ENCODE data around the gene PLVAP. TPM values are rescaled to one million over a fixed set of nuclear protein-coding genes. Genes with fewer than 3 reads are reported as not detected.
A peak's percentile ranks its signal among the peaks of the same experiment; 100 is the strongest.

The PLVAP gene
- total and polyA plus RNA-seq, 7 donors: 6.5 to 46.0 (median 16.2) TPM

DNA sequence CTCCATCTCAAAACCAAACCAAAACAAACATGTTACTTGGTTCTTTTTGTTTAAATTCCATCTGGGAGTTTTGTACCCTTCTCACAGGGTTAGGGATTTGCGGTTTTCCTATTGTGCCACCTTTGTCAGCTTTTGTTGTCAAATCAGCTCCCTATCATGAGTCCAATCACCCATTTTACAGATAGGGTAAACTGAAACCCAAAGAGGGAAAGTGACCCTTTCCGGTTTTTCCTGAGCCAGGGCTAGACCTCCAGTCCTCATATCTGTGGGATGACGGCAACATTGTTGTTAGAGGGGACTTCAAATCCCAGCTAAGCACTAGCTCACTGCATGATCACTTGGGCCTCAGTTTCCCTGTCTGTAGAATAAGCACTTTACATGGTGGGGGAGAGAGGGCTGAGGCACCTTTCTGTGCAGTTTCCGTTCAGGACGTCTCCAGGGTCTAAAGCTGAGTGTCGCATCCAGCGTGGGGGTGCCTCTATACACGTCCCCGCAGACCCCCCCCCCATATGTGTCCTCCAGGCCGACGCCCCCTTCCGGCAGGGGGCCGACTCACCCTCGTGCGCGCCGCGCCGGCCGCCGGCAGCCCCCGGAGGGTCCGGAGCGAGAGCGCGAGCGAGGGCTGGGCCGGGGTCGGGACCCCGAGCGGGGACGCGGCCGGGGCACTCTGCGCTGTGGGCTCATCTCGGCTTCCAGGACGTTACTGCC, 13.0 kb upstream of the PLVAP start:
- WGBS, 3 donors: 7 to 23% (median 15%) methylated on average over 10 to 37 of the region's 37 CpGs
- Histone ChIP-seq H3K4me1 (peaks cover 5% of the 10 kb centered on the region), H3K36me3 (ENCODE audit: insufficient read depth in 1 of 2, low read depth in 1 of 2) (no peaks in the 10 kb centered on the region)

DNA sequence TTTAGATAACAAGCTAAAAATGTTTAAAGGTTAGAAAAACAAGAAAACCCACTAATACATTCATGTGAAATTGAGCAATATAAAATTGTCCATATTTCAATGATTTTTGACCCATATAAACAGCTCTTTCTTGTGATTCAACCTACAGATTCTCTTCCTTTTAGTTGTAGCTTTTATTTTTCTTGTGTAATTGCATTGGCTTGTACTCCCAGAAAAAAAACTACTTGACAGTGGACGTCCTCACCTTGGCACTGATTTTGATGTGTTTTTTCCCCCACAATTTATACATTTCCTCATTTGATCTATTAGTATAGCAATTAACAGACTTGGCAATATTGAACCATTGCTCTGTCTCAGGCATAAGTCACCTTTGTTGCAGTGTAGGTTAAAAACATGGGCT, 12.1 kb upstream of the PLVAP start:
- no peak for DNase-seq
- Histone ChIP-seq H3K27me3 (ENCODE audit: insufficient read depth in 3 of 3, low read length in 2 of 3) (peaks cover 0 to 33% (median 10%) of the 10 kb centered on the region in 3 donors), H3K36me3 (ENCODE audit: insufficient read depth in 1 of 2, low read depth in 1 of 2) (no peaks in the 10 kb centered on the region), H3K9me3 (peaks cover 11% of the 10 kb centered on the region), H3K27ac (no peak overlapping the region), H3K4me3 (no peak overlapping the region), H3K4me1 (peaks cover 5% of the 10 kb centered on the region)
- TF ChIP-seq, protein P1, sequence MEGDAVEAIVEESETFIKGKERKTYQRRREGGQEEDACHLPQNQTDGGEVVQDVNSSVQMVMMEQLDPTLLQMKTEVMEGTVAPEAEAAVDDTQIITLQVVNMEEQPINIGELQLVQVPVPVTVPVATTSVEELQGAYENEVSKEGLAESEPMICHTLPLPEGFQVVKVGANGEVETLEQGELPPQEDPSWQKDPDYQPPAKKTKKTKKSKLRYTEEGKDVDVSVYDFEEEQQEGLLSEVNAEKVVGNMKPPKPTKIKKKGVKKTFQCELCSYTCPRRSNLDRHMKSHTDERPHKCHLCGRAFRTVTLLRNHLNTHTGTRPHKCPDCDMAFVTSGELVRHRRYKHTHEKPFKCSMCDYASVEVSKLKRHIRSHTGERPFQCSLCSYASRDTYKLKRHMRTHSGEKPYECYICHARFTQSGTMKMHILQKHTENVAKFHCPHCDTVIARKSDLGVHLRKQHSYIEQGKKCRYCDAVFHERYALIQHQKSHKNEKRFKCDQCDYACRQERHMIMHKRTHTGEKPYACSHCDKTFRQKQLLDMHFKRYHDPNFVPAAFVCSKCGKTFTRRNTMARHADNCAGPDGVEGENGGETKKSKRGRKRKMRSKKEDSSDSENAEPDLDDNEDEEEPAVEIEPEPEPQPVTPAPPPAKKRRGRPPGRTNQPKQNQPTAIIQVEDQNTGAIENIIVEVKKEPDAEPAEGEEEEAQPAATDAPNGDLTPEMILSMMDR (IDR thresholded peaks at IDR 0.05): no peak
- WGBS, 3 donors: 22 to 33% (median 24%) methylated on average over 1 of the region's 1 CpG
- ATAC-seq: no peak
- intact Hi-C loops (cut with DNase I): no loop called here

More for the DNA sequence above, 13.0 kb upstream of the PLVAP start:
- Histone ChIP-seq H3K9me3 (peaks cover 11% of the 10 kb centered on the region), H3K27ac (no peak overlapping the region), H3K27me3 (ENCODE audit: insufficient read depth in 3 of 3, low read length in 2 of 3) (peaks cover 0 to 36% (median 10%) of the 10 kb centered on the region in 3 donors), H3K4me3 (peak overlapping the region; percentile 52)
- DNase-seq (no peak), ATAC-seq (peak in 1 of 4 donors; percentile 7)
- intact Hi-C loops (cut with DNase I): no loop called here
- TF ChIP-seq, protein P1 (IDR thresholded peaks at IDR 0.05): no peak

DNA sequence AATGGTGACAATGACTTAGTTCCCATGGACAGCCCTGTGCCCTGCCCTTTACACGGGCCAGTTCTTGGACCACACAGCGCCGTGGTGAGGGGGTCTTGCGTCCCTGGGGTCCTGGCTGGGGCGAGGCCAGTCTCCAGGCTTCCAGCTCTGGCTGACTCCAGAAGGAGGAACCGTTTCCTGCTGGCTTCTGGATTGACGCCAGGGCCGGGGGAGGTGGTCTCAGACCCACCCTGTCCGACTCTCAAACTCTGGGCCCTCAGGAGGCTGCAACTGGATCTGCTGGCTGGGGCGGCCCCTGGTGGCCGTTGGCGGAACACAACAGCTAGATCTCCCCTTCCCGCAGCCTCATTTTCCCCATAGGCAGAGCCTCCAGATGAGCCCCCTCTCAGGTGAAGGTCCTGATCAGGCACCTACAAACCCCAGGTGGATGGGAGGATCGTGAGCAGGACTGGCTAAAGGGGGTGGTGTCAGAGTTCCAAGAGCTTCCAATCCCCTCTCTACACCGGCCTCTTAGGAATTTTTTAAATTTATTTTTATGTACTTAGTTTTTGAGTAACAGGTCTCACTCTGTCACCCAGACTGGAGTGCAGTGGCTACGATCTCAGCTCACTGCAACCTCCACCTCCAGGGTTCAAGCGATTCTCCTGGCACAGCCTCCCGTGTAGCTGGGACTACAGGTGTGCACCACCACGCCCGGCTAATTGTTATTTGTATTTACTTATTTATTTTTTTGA, 8.9 kb upstream of the PLVAP start:
- Histone ChIP-seq H3K27ac (no peak overlapping the region), H3K4me1 (peaks cover 5% of the 10 kb centered on the region), H3K9me3 (peaks cover 11% of the 10 kb centered on the region), H3K36me3 (ENCODE audit: insufficient read depth in 1 of 2, low read depth in 1 of 2) (no peaks in the 10 kb centered on the region), H3K4me3 (no peak overlapping the region), H3K27me3 (ENCODE audit: insufficient read depth in 3 of 3, low read length in 2 of 3) (peaks cover 0 to 3% (median 3%) of the 10 kb centered on the region in 3 donors)
- ATAC-seq (peak; percentile 67 to 80 (median 72)), DNase-seq (peak; percentile 66 to 82)
- WGBS, 3 donors: 32 to 34% (median 33%) methylated on average over 19 to 20 of the region's 20 CpGs
- TF ChIP-seq, protein P1 (IDR thresholded peaks at IDR 0.05): peak; percentile 89
- intact Hi-C loops (cut with DNase I): loop anchor here (1.0 kb wide), 2 partner anchors 39 to 40 kb away; no protein-coding TSS in a partner anchor

DNA sequence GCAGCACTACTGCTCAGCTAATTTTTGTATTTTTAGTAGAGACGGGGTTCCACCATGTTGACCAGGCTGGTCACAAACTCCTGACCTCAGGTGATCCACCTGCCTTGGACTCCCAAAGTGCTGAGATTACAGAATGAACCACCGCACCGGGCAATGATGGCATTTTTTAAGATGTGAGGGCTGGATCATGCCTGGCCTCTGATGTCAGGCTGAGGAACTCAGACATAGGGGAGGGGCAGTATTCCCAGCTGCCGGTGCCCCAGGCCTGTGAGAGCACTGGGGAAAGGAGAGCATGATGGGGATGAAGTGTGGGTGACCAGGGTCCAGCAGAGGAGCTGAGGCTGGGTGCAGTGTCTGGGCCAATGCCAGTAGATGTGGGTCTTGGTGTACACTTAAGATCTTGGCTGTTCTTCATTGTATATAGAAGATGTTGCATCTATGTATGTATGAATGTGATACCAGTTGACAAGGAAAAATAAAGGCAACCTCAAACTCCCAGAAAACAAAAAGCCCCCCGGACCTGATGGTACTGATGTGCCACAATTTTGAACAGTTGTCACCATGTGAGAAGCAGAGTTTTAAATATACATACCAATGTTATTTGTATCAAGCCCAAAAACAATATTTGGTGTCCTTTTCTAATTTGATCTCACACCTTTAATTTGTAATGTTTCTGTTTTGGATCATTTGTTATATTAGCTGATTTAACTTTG, 3.4 kb upstream of the PLVAP start:
- TF ChIP-seq, protein P1 (IDR thresholded peaks at IDR 0.05): no peak
- Histone ChIP-seq H3K4me1 (peaks cover 34% of the 10 kb centered on the region), H3K27ac (no peak overlapping the region), H3K4me3 (no peak overlapping the region), H3K27me3 (ENCODE audit: insufficient read depth in 3 of 3, low read length in 2 of 3) (no peaks in the 10 kb centered on the region), H3K36me3 (ENCODE audit: insufficient read depth in 1 of 2, low read depth in 1 of 2) (no peaks in the 10 kb centered on the region), H3K9me3 (no peaks in the 10 kb centered on the region)
- ATAC-seq (no peak), DNase-seq (no peak)
- 89 to 94% (median 94%) methylated on average over 5 of the region's 5 CpGs for WGBS, 3 donors
- intact Hi-C loops (cut with DNase I): no loop called here

Data from psoas muscle (tissue), 8 donors.